Upper lobe of left lung (tissue), 6 donors: ENCODE data around the gene GABBR2. TPM values are rescaled to one million over a fixed set of nuclear protein-coding genes. Genes with fewer than 3 reads are reported as not detected.

Experiments
- ATAC-seq, 2 donors: fragments of 200-7000 bp; cut with Tn5 transposase; one replicate each; pipeline ENCODE4 v1.9.1; 2022; ENCODE audit warnings: mild to moderate bottlenecking in 2 of 2, moderate library complexity in 2 of 2; ENCODE audit not compliant: low FRiP score in 2 of 2
- DNase-seq, 2 donors: peaks; one replicate each; pipeline ENCODE4 v3.0.0-alpha.2; 2019 to 2020
- H3K27ac ChIP-seq, 4 donors: fragments of 200-600 bp; sonication (generic); one replicate each; pipeline ENCODE4 v1.5.1; 2016 to 2019
- H3K27me3 ChIP-seq, 4 donors: fragments of 200-600 bp; sonication (generic); one replicate each; pipeline ENCODE4 v1.5.1; 2017 to 2019
- H3K36me3 ChIP-seq, 4 donors: fragments of 200-600 bp; sonication (generic); one replicate each; pipeline ENCODE4 v1.5.1; 2016 to 2019
- H3K4me1 ChIP-seq, 4 donors: fragments of 200-600 bp; sonication (generic); one replicate each; pipeline ENCODE4 v1.5.1; 2018 to 2019
- H3K4me3 ChIP-seq, 4 donors: fragments of 200-600 bp; sonication (generic); one replicate each; pipeline ENCODE4 v1.5.1; 2017 to 2019; ENCODE audit warnings: mild to moderate bottlenecking in 2 of 4, moderate library complexity in 1 of 4
- H3K9me3 ChIP-seq, 4 donors: fragments of 200-600 bp; sonication (generic); one replicate each; pipeline ENCODE4 v1.5.1; 2018 to 2019
- CTCF ChIP-seq, 6 experiments: fragments of 450-650 bp in 4 of 6; fragments of 200-600 bp in 2 of 6; sonication (generic) in 2 of 6; IDR thresholded peaks; one replicate each; pipeline ENCODE4 v1.5.1; 2016 to 2019; ENCODE audit warnings: antibody characterized with exemption in 6 of 6
- EP300 ChIP-seq, 4 donors: sonication (generic); formaldehyde crosslinking; IDR thresholded peaks; one replicate each; pipeline ENCODE4 v1.5.1; 2017; ENCODE audit warnings: antibody characterized with exemption in 4 of 4, control low read depth in 2 of 4
- POLR2A ChIP-seq, 4 donors: fragments of 450-650 bp; IDR thresholded peaks; one replicate each; pipeline ENCODE4 v1.5.1; 2016 to 2017; ENCODE audit warnings: antibody characterized with exemption in 4 of 4, mild to moderate bottlenecking in 2 of 4
- POLR2AphosphoS5 ChIP-seq, 2 donors: sonication (generic); formaldehyde crosslinking; IDR thresholded peaks; one replicate each; pipeline ENCODE4 v1.5.1; 2017; ENCODE audit warnings: antibody characterized with exemption in 2 of 2
- WGBS, 2 donors: methylation state at CpG; one replicate each; pipeline ENCODE4 v1.1.5; 2017 to 2018; 5-methylcytosine and 5-hydroxymethylcytosine counted together
- total RNA-seq, 6 donors: library from RNA; depleted of rRNA in 4 of 6; stranded (reverse); fragments of >200 nt in 4 of 6; gene quantifications; one replicate each; pipeline versions ENCODE4 v1.1.0 to v1.2.1, GENCODE V29; 2016 to 2021
- donor health status: DM: no; HTN: no; CAD: no; lungs with moderate emphysema.
- donor health status: DM: no; HTN: yes; CAD: no; lungs with severe emphysema.

Gene GABBR2
- total RNA-seq, 6 donors from 2014 or later, result 0.15 to 1.00 (median 0.81) TPM; not detected in 1

GRCh38 chr9:98726735-98727134 lies 18.0 kb upstream of the GABBR2 start:
- no peak overlapping the region for H3K4me3 ChIP-seq
- H3K4me1 ChIP-seq, result no peaks in the 10 kb centered on the region
- 47 to 48% methylated on average over 5 of the region's 5 CpGs for whole genome bisulfite sequencing, 2 donors
- H3K27ac ChIP-seq, result no peak overlapping the region
- peak in 1 of 2 donors; percentile 65 for ATAC-seq
- DNase-seq, result no peak
- peaks cover 0 to 9% (median 2%) of the 10 kb centered on the region in 4 donors for H3K9me3 ChIP-seq
- H3K36me3 ChIP-seq, result no peaks in the 10 kb centered on the region
- H3K27me3 ChIP-seq, result no peaks in the 10 kb centered on the region
- no peak for TF ChIP-seq POLR2A (IDR thresholded peaks at IDR 0.05)
- TF ChIP-seq CTCF (IDR thresholded peaks at IDR 0.05), result no peak

GRCh38 chr9:98724810-98725530 lies 16.2 kb upstream of the GABBR2 start:
- ATAC-seq, result no peak
- no peak for DNase-seq

GRCh38 chr9:98721643-98722042 lies 12.9 kb upstream of the GABBR2 start:
- DNase-seq (no peak), ATAC-seq (no peak)
- H3K27ac ChIP-seq, result no peak overlapping the region
- H3K27me3 ChIP-seq, result no peaks in the 10 kb centered on the region
- no peaks in the 10 kb centered on the region for H3K36me3 ChIP-seq
- H3K9me3 ChIP-seq, result peaks cover 0 to 9% (median 2%) of the 10 kb centered on the region in 4 donors
- no peaks in the 10 kb centered on the region for H3K4me1 ChIP-seq
- TF ChIP-seq POLR2AphosphoS5 (IDR thresholded peaks at IDR 0.05), result no peak
- no peak overlapping the region for H3K4me3 ChIP-seq
- WGBS, 2 donors, result 83 to 90% methylated on average over 2 of the region's 2 CpGs

More at GRCh38 chr9:98724810-98725530, 16.2 kb upstream of the GABBR2 start:
- H3K27me3 ChIP-seq, result no peaks in the 10 kb centered on the region
- TF ChIP-seq POLR2AphosphoS5 (IDR thresholded peaks at IDR 0.05), result no peak
- TF ChIP-seq POLR2A (IDR thresholded peaks at IDR 0.05), result no peak
- TF ChIP-seq CTCF (IDR thresholded peaks at IDR 0.05), result no peak
- no peak for TF ChIP-seq EP300 (IDR thresholded peaks at IDR 0.05)
- no peaks in the 10 kb centered on the region for H3K4me1 ChIP-seq
- peaks cover 0 to 9% (median 2%) of the 10 kb centered on the region in 4 donors for H3K9me3 ChIP-seq
- H3K27ac ChIP-seq, result no peak overlapping the region
- H3K36me3 ChIP-seq, result no peaks in the 10 kb centered on the region
- 73 to 79% methylated on average over 4 to 5 of the region's 5 CpGs for WGBS, 2 donors
- no peak overlapping the region for H3K4me3 ChIP-seq

GRCh38 chr9:98720402-98720801 lies 11.7 kb upstream of the GABBR2 start:
- TF ChIP-seq POLR2AphosphoS5 (IDR thresholded peaks at IDR 0.05) (no peak), EP300 (IDR thresholded peaks at IDR 0.05) (no peak), CTCF (IDR thresholded peaks at IDR 0.05) (no peak), POLR2A (IDR thresholded peaks at IDR 0.05) (no peak)
- 87% methylated on average over 4 of the region's 4 CpGs for WGBS, 2 donors
- ATAC-seq (no peak), DNase-seq (no peak)
- Histone ChIP-seq H3K4me3 (no peak overlapping the region), H3K9me3 (peaks cover 0 to 9% (median 2%) of the 10 kb centered on the region in 4 donors), H3K27me3 (no peaks in the 10 kb centered on the region), H3K4me1 (no peaks in the 10 kb centered on the region), H3K27ac (no peak overlapping the region), H3K36me3 (no peaks in the 10 kb centered on the region)

GRCh38 chr9:98719055-98719454 lies 10.3 kb upstream of the GABBR2 start:
- WGBS, 2 donors, result 64 to 70% methylated on average over 2 of the region's 2 CpGs
- DNase-seq (no peak), ATAC-seq (no peak)
- Histone ChIP-seq H3K4me3 (no peak overlapping the region), H3K27me3 (no peaks in the 10 kb centered on the region), H3K27ac (no peak overlapping the region), H3K4me1 (no peaks in the 10 kb centered on the region), H3K36me3 (no peaks in the 10 kb centered on the region), H3K9me3 (peaks cover 0 to 7% (median 0%) of the 10 kb centered on the region in 4 donors)
- TF ChIP-seq EP300 (IDR thresholded peaks at IDR 0.05) (no peak), CTCF (IDR thresholded peaks at IDR 0.05) (no peak), POLR2AphosphoS5 (IDR thresholded peaks at IDR 0.05) (no peak), POLR2A (IDR thresholded peaks at IDR 0.05) (no peak)
